GM21526 (cell line): ENCODE measurements around the gene INTS7.

ENCODE experiments used
- ATAC-seq: cut with Tn5 transposase; IDR thresholded peaks from one replicate; pipeline ENCODE4 v1.9.1; 2021; ENCODE audit warnings: moderate library complexity; ENCODE audit not compliant: unreplicated experiment, low FRiP score

The INTS7 gene

DNA sequence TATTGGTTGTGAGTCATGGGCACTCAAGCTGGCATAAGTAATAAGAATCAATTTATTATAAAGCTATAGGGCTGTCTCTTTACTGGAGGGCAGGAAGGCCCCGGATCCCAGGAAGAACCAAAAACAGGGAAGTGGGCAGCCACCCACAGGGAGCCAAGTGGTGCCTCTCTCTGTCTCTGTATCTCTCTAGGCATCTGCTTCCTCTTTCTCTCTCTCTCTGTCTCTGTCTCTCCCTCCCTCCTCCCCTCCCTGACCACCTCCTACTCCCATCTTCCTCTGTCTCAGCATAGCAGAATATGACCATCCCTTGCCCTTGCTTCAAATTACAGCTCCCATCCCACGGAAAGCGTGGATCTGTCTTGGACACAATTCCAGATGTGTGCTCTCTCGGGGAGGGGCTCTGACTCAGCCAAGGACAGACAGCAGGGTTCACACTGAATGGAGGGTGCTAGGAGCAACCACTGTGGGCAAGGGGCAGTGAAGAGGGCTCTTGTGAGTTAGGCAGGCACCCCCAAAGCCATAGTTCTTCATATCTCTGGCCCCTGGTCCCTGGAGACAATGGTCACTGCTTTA lies 124.4 kb downstream of the INTS7 start:
- ATAC-seq: no peak

DNA sequence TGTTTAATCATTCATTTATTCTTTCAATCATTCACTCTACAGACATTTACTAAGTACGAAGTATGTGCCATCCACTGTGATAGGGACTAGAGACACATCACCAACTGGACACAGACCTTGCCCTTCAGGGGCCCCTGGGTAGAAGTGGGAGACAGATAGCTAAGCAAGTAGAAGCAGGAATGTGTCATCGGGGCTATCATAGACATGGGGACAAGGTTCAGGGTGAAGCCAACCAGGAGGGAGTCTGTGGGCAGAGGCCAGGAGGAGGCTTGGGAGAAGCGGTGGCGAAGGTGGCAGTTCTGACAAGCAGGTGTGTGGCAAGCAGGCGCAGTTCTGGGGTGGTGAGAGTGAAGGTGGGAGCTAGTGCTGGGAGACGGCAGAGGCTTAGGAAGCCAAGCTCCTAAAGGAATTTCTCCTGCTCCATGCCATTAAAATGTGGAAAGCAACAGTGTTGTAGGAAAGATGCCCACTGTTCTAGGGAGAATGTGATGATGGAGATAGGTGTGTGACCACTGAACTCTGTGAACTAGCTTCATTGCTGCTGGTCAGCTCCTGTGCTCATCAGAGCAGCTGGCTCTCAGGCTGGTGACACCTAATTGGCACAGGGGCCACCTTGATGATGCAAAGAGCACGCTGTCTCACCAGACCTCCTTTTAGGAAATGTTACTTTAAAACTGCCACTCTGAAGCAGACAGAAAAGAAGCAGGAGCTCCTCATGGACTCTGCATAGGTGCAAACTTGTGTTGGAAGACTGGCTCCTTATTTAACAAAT lies 125.1 kb downstream of the INTS7 start:
- no peak for ATAC-seq

DNA sequence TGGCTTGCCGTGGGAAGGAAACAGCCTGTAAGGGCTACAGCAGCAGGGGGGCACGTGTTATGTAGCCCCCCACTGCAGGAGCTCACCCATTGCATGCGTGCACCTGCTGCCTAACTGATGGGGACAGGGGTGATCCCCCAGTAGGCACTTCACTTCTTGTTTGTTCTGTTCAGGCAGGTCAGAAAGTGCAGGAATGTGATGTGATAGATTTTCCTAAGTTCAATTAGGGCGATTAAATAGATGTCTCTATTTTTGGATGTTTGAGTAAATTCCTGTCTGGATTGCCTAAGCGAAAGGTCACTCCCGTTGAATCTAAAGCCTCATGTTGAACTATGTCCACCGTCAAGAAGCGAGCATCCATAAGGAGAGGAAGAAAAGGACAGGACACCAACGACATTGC lies 126.0 kb downstream of the INTS7 start:
- no peak for ATAC-seq

DNA sequence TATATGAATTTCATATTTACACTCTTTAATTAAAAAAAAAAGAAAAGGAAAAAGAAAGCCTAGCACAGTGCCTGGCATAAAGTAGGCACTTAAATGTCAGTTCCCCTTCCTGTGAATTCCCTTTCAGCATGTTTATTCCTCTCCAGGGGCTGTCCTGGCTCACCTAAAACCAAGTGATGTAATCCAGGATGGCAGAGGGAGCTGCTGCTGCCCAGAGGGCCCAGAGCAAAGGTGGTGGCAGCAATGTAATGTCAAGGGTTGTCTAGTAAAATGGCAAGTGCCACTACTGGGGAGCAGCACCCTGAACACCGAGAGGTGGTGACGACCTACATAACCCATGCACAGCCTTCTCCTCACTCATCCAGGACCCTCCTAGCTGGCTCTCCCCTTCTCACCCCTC lies 126.4 kb downstream of the INTS7 start:
- no peak for ATAC-seq

DNA sequence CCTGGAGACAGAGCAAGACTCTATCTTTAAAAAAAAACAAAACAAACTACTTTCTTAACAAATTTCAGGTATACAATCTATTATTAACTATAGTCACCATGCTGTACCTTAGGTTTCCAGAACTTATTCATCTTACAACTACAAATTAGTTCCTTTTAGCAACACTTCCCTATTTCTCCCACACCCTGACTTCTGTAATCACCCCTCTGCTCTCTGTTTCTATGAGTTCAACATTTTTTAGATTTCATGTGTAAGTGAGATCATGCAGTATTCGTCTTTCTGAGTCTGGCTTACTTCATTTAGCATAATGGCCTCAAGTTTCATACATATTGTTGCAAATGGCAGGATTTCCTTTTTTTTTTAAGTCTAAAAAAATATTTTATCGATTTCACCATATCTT lies 126.9 kb downstream of the INTS7 start:
- peak; percentile 50 for ATAC-seq

DNA sequence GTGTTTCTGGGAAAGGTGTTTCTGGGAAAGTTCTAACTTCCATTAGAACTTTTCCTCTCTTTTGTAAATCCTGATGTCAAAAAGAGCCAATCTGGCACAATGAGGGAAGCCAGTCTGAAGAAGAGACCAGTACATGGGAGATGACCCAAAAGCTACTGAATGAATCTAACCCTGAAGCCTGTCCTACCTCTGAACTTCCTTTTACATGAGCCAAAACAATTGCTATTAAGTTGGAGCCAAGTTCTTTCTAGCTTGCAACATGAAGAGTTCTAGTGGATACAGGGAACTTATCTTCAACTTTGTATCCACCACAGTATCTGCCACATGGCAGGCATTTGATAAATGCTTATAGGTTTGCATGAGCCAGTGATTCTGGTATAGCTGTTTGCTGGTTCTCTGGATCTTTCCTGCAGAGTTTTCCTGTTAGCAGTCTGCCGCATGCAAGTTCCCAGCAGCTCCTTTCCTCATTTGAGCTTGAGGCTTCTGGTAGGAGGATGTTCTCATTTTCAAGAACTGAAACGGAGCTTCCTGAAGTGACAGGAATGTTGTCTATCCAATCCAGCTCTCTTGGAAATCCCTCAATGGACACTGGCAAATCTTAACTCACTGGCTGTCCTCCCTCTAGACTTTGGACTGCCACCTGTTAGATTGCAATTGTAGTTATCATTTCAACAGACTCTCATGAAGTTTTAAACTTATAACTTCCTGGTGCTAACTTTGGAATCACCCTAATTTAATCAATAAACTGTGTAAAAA lies 131.7 kb downstream of the INTS7 start:
- ATAC-seq: no peak

DNA sequence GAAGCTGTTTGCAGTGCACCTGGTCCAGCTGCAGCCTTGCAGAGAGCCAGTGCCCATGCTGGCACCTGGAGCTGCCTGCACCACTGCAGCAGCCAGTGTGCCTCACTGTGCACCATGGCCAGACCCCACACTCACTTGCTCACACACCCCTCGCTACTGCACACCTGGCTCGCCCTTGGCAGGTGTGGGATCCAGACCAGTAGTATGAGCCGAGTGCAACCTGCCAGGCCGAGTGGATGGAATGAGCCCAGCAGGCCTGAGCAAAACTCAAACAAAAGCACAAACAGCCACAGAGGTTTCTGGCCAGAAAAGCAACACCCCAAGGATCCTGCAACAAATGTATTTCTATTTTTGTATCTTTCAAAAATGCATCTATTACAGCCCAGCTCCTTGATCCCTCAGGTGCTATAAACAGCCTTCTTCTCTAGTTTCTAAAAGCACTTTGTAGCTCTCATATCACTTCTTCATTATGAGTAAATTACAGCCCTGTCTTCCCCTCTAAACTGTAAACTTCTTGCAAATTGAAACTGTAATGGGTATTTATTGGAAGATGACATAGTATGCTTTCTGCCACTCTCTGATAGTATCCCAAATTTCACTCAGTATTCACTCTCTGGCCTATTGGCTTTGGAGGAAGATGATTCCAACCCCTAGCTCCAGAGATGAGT lies 132.6 kb downstream of the INTS7 start:
- ATAC-seq: no peak

DNA sequence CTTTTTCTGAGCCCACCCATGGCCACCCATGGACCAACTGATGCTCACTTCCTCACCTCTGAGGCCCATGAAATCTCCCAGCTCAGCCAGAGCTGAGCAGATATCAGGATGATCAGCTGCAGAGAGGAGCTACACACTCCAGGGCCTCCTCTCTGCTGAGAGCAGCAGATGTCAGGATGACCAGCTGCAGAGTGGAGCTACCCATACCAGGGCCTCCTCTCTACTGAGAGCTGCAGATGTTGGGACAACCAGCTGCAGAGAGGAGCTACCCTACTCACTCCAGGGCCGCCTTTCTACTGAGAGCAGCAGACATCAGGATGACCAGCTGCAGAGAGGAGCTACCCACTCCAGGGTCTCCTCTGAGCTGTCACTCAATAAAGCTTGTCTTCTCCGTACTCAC lies 133.4 kb downstream of the INTS7 start:
- no peak for ATAC-seq

DNA sequence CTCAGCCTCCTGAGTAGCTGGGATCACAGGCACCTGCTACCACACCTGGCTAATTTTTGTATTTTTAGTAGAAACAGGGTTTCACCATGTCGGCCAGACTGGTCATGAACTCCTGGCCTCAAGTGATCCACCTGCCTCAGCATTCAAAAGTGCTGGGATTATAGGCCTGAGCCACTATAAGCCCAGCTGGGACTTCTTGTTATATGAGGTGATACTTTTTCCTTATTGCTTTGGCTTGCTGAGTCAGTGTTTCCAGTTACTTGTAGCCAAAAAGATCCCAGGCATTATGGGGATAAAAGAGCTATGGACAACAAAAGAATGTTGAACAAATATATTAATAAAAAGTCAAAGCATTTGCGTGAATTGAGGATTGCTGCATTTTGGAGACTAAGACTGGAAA lies 134.9 kb downstream of the INTS7 start:
- ATAC-seq: no peak

DNA sequence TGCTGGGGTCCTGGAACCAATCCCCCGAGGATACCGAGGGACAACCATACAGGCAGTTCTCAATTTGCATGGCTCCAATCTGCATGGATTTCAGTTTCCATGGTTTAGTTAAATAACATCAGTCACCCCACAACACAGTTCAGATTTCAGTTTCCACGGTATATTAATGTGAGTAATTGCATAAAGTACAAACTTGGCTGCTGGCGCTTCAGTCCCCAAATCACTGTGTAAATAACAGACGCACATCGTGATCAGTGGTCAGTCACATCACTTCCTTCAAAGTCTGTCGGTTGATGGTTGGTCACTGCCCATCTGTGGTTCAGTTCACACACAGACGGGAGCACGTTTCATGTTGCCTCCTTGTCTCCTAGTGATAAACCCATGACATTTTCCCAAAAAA lies 138.4 kb downstream of the INTS7 start:
- ATAC-seq: no peak

DNA sequence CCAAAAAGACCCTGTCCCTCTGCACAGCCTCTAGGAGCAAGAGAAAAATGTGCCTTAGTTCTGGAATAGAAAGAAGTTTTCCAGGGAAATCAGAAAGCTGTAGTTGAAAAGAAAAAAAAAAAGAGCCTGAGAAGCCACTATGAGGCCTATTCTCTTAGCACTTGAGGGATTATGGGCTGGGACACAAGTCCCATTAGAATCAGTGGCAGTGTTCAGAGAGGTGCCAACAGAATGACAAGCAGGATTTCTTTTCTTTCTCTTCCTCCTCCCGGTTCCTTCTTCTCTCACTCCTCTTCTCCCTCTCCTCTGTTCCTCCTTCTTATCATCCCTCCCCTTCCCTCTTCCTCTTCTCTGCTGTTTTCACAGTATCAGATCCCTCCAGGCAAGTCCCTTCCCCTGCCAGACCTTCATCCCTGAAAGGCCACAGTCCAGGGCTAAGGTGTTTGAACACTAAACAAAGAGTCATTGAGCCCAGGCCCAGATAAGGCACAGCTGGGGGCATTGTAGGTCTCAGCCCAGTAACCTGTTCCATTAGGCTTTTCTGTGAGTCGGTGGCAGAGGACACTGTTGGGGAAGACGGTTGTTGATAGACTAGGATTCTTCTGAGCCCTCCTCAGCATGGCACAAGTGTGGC lies 140.1 kb downstream of the INTS7 start:
- ATAC-seq: no peak

DNA sequence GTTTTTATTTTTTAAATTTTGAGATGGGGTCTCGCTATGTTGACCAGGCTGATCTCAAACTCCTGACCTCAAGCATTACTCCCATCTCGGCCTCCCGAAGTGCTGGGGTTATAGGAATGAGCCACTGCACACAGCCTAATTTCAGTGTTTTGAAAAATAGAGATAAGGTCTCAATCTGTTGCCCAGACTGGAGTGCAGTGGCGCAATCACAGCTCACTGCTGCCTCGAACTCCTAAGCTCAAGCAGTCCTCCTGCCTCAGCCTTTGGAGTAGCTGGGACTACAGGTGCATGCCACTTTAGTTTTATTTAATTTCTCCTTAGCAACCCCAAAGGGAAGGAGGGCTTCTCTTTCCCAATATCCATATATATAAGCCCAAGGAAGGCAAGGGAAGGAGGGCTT lies 141.0 kb downstream of the INTS7 start:
- ATAC-seq: no peak

DNA sequence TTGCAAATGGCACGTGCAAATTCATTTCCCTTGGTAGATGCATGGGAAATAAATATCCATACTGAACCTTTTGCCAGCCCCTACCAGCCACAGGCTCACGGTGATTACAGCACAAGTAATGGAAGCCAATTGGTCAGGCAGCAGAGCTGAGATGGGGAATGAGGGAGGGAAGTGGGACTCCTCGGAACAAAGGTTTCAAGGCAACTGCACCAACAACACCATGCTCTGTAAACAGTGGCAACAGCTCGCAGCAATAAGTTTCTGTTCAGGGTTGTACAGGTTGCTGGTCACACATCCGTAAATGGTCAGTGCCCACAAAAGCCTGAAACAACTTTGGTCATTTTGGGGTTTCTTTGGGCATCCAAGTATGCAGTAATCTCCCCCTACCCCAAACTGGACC lies 142.1 kb downstream of the INTS7 start:
- ATAC-seq: no peak

DNA sequence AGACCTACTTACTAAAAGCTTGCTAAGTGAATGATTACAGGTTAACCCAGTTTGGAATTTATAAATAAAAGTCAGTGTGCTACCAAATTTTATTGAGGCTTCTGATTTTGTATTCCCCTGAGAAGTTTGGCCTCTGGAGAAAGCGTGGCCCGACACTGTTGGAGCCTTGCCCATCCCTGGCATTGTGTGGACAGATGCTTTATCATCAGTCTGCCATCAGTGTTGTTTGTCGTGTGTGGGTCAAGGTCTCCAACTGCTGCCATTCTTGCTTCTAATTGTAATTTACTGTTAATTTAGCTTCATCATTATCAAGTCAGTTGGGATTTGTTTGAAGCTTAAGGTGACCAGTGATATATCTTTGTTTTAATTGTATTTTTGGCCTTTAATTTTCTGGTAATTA lies 142.8 kb downstream of the INTS7 start:
- ATAC-seq: no peak

DNA sequence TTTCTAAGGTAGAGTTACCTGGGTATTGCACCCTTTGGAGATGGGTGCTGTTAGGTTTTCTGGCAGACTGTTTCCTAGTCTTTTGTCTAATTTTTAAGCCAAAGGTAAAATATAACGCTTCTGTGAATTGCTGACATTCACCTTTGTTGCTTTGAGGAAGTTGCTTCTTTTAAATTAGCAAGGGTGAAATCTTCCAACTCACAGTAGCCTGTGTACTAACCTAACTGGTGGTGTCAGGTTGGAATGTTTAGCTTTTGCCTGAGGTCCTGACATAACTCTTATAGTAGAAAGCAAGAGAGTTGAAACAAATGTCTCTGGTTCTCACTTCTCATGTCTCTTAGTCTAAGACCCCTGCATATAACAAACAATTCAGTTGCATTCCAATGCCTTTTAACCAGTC lies 143.6 kb downstream of the INTS7 start:
- ATAC-seq: no peak
